GM23248 (cell line): Measurements from ENCODE around the gene RAB36.

Experiments
- EZH2 ChIP-seq: fragments of 200-600 bp; sonication (generic); IDR thresholded peaks from 2 replicates; pipeline ENCODE4 v1.6.1; 2018; ENCODE audit warnings: antibody characterized with exemption, mild to moderate bottlenecking; ENCODE audit not compliant: insufficient read depth, poor library complexity, severe bottlenecking
- EZH2phosphoT487 ChIP-seq: fragments of 200-600 bp; sonication (generic); IDR thresholded peaks from 2 replicates; pipeline ENCODE4 v1.6.1; 2018; ENCODE audit warnings: antibody characterized with exemption, moderate library complexity, mild to moderate bottlenecking, low read depth; ENCODE audit not compliant: insufficient read depth

- TF ChIP-seq EZH2phosphoT487 (no peak), EZH2 (no peak)
Observed at GRCh38 chr22:23157560-23158515, 12.6 kb downstream of the RAB36 start.
